HEK293T (cell line): ENCODE results near the gene EIF6.

Experiments used
- ARNT ChIP-seq: fragments of 450-650 bp; IDR thresholded peaks from 2 replicates; pipeline ENCODE4 v1.6.1; 2017; ENCODE audit warnings: mild to moderate bottlenecking
- NFRKB ChIP-seq: fragments of 450-650 bp; IDR thresholded peaks from 2 replicates; pipeline ENCODE4 v1.6.1; 2016; ENCODE audit warnings: mild to moderate bottlenecking, moderate library complexity
- SP1 ChIP-seq: fragments of 450-650 bp; IDR thresholded peaks from 2 replicates; pipeline ENCODE4 v1.6.1; 2017
- SUZ12 ChIP-seq: fragments of 450-650 bp; IDR thresholded peaks from 2 replicates; pipeline ENCODE4 v1.6.1; 2016; ENCODE audit warnings: mild to moderate bottlenecking

DNA sequence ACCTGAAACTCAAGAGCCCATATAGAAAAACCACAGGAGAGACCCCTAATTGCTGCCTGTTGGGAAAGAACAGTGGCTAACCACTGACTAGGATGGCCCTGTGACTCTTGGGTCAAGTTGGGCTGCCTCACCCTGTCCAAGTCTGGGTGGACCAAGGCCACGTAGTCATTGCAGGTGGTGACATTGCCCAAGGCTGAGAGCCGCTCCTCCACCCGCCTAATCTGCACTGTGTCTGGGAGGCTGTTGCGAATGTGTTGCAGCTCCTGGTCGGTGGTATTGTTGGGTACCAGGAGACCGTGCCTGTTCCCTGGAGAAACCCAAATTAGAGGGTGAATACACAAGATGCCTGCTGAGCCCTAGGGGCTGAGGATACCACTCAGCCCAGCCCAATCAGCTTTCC lies 4.0 kb downstream of the EIF6 start:
- TF ChIP-seq NFRKB (no peak), SUZ12 (no peak), ARNT (no peak), SP1 (no peak)
